Measurements from ENCODE around the gene LSM11.

The LSM11 gene

GRCh38 chr5:157778121-157778805 lies 34.8 kb downstream of the LSM11 start:
- no peak for FAIRE-seq

- no peak for FAIRE-seq
These were observed 35.7 kb downstream of the LSM11 start for GRCh38 chr5:157779221-157779620.

- FAIRE-seq, result no peak
These were observed 42.3 kb downstream of the LSM11 start for GRCh38 chr5:157785801-157786200.

GRCh38 chr5:157793301-157793700 lies 49.8 kb downstream of the LSM11 start:
- FAIRE-seq, result no peak

- no peak for FAIRE-seq
These were observed 56.1 kb downstream of the LSM11 start for GRCh38 chr5:157799578-157799977.

- no peak for FAIRE-seq
These were observed 56.6 kb downstream of the LSM11 start for GRCh38 chr5:157800137-157800536.

- no peak for FAIRE-seq
These were observed 59.2 kb downstream of the LSM11 start for GRCh38 chr5:157802736-157803135.

GRCh38 chr5:157808043-157808442 lies 64.5 kb downstream of the LSM11 start:
- no peak for FAIRE-seq
